ENCODE results near the gene SPDYE2B.
"Not testable (repeated sequence)": the region's sequence is repeated elsewhere in the genome, so short reads cannot be mapped to it uniquely, and the experiment has no call there.

GRCh38 chr7:102614873-102615272 is 35.2 kb upstream of the SPDYE2B start:
- TF ChIP-seq CTCF, POLR2A (IDR thresholded peaks at IDR 0.05): not testable (repeated sequence)
